Spleen (tissue), 11 donors: ENCODE measurements around the gene SLC5A2. TPM values are rescaled to one million over a fixed set of nuclear protein-coding genes. Genes with fewer than 3 reads are reported as not detected.

Experiments used
- DNase-seq: peaks from one replicate; pipeline ENCODE4 v3.0.0-alpha.2; 2020
- H3K27ac ChIP-seq, 8 donors: fragments of 200-600 bp; sonication (generic) in 7 of 8; 1 replicate in 4 of 8; 2 replicates in 4 of 8; pipeline versions ENCODE4 v1.5.0 to v1.8.0; 2016 to 2021; ENCODE audit warnings: inconsistent platforms in 4 of 8, mild to moderate bottlenecking in 4 of 8, moderate library complexity in 1 of 8
- H3K27me3 ChIP-seq, 7 donors: fragments of 200-600 bp; sonication (generic) in 6 of 7; replicated peaks in 1 of 7; 1 replicate in 4 of 7; 2 replicates in 3 of 7; pipeline versions ENCODE4 v1.5.0 to v1.8.0; 2016 to 2021; ENCODE audit warnings: inconsistent platforms in 3 of 7, mild to moderate bottlenecking in 1 of 7
- H3K36me3 ChIP-seq, 6 donors: fragments of 200-600 bp; sonication (generic) in 5 of 6; 1 replicate in 4 of 6; 2 replicates in 2 of 6; pipeline versions ENCODE4 v1.5.0 to v1.8.0; 2016 to 2021; ENCODE audit warnings: inconsistent platforms in 2 of 6
- H3K4me1 ChIP-seq, 6 donors: fragments of 200-600 bp; sonication (generic) in 5 of 6; 1 replicate in 3 of 6; 2 replicates in 3 of 6; pipeline versions ENCODE4 v1.5.0 to v1.8.0; 2016 to 2021; ENCODE audit warnings: inconsistent platforms in 3 of 6
- H3K4me3 ChIP-seq, 8 donors: fragments of 200-600 bp; sonication (generic) in 7 of 8; 1 replicate in 4 of 8; 2 replicates in 4 of 8; pipeline versions ENCODE4 v1.5.0 to v1.8.0; 2016 to 2021; ENCODE audit warnings: inconsistent platforms in 4 of 8, mild to moderate bottlenecking in 4 of 8, moderate library complexity in 2 of 8
- H3K9me3 ChIP-seq, 8 donors: fragments of 200-600 bp; sonication (generic) in 7 of 8; 1 replicate in 4 of 8; 2 replicates in 4 of 8; pipeline versions ENCODE4 v1.5.0 to v1.8.0; 2016 to 2021; ENCODE audit warnings: inconsistent platforms in 4 of 8
- CTCF ChIP-seq, 11 experiments: fragments of 200-600 bp in 7 of 11; fragments of 450-650 bp in 4 of 11; sonication (generic) in 4 of 11; IDR thresholded peaks in 8 of 11; conservative IDR thresholded peaks in 3 of 11; 1 replicate in 7 of 11; 2 replicates in 4 of 11; pipeline versions ENCODE4 v1.4.0 to v1.8.0; 2016 to 2021; ENCODE audit warnings: antibody characterized with exemption in 11 of 11, inconsistent platforms in 4 of 11, mild to moderate bottlenecking in 1 of 11
- POLR2A ChIP-seq, 3 donors: fragments of 450-650 bp; IDR thresholded peaks; one replicate each; pipeline ENCODE4 v1.5.1; 2017; ENCODE audit warnings: antibody characterized with exemption in 3 of 3, mild to moderate bottlenecking in 1 of 3
- POLR2AphosphoS5 ChIP-seq, 3 donors: sonication (generic); formaldehyde crosslinking; IDR thresholded peaks; one replicate each; pipeline ENCODE4 v1.5.1; 2017; ENCODE audit warnings: antibody characterized with exemption in 3 of 3
- WGBS, 5 donors: extraction: QIAGEN DNeasy Blood & Tissue Kit in 3 of 5; methylation state at CpG; one replicate each; pipeline versions ENCODE4 v1.1.5 to v1.1.7; 2013 to 2018; 5-methylcytosine and 5-hydroxymethylcytosine counted together
- intact Hi-C: fragments of 100-400 bp; cut with DNase I; formaldehyde crosslinking; loops from one replicate; pipeline ENCODE4 v1.15.0; 2023; ENCODE audit warnings: low total_unique reads
- polyA plus RNA-seq, 3 donors: library from polyadenylated mRNA; stranded (reverse); fragments of 200-250 nt; gene quantifications; one replicate each; pipeline ENCODE4 v1.2.1, GENCODE V29; 2013
- total RNA-seq, 7 donors: library from RNA; depleted of rRNA in 3 of 7; stranded (reverse); fragments of >200 nt in 3 of 7; fragmentation: NEBNext Ultra II Directional in 4 of 7; extraction: Animal tissue kit (Norgen Biotek cat#: 25700) in 4 of 7; gene quantifications; one replicate each; pipeline versions ENCODE4 v1.1.0 to v1.2.1, GENCODE V29; 2016 to 2021
- donor health status: healthy with polysubstance abuse.
- donor health status: DM: no; HTN: no; CAD: no; lungs with moderate emphysema.
- donor health status: DM: no; HTN: no; CAD: no.
- donor health status: Bipolar disorder and iron deficiency.
- donor health status: healthy.
- donor health status: DM: no; HTN: no; CAD: no.
- donor health status: DM: yes; HTN: yes; CAD: no.

The SLC5A2 gene
- total and polyA plus RNA-seq, 10 donors, result 0.17 to 2.3 (median 1.2) TPM; not detected in 3

DNA sequence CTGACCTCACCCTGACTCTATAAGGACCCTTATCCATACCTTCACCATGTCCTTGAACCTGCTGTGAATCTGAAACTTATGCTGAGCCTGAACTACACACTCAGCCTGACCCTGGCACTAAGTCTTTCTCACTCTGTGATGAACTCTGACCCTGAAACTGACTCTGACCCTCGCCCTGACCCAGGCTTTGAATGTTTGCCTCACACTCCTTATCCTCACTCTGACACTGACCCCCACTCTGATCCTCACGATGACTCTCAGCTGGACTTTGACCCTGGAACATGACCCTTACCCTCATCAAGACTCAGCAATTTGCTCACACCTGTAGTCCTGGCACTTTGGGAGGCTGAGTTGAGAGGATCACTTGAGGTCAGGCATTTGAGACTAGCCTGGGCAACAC, 49.2 kb downstream of the SLC5A2 start:
- no peaks in the 10 kb centered on the region for H3K9me3 ChIP-seq
- intact Hi-C loops, result no loop called here
- peaks cover 0 to 99% (median 36%) of the 10 kb centered on the region in 7 donors for H3K27me3 ChIP-seq
- H3K4me3 ChIP-seq, result no peak overlapping the region
- no peaks in the 10 kb centered on the region for H3K36me3 ChIP-seq
- WGBS, 5 donors, result 67 to 76% (median 68%) methylated on average over 2 of the region's 2 CpGs
- DNase-seq, result no peak
- peaks cover 0 to 21% (median 8%) of the 10 kb centered on the region in 6 donors for H3K4me1 ChIP-seq
- no peak overlapping the region for H3K27ac ChIP-seq
- no peak for TF ChIP-seq CTCF (IDR thresholded peaks at IDR 0.05 in 8 of 11, conservative IDR thresholded peaks at IDR 0.05 in 3 of 11)
- TF ChIP-seq POLR2A (IDR thresholded peaks at IDR 0.05), result no peak
- no peak for TF ChIP-seq POLR2AphosphoS5 (IDR thresholded peaks at IDR 0.05)

DNA sequence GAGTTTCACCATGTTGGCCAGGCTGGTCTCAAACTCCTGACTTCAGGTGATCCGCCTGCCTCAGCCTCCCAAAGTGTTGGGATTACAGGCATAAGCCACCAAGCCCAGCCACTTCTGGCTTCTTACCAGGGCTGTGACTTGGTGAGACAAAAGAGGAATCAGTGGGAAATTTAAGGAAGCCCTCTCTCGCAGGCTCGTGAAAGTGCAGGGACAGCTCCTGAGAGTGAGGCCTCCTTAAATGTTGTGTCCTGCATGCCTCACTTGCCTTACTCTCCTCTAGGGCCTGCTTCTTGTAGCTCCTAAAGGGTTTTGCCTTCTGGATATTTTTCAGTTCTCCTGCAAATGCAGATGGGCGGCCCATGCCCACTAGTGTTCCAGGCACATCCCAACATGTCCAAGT, 50.0 kb downstream of the SLC5A2 start:
- Histone ChIP-seq H3K36me3 (no peaks in the 10 kb centered on the region), H3K4me3 (no peak overlapping the region), H3K27ac (no peak overlapping the region), H3K9me3 (no peaks in the 10 kb centered on the region), H3K27me3 (peaks cover 0 to 99% (median 44%) of the 10 kb centered on the region in 7 donors), H3K4me1 (peaks cover 0 to 26% (median 14%) of the 10 kb centered on the region in 6 donors)
- no peak for DNase-seq
- intact Hi-C loops, result no loop called here
- WGBS, 5 donors, result 68 to 87% (median 82%) methylated on average over 4 of the region's 4 CpGs
- TF ChIP-seq POLR2A (IDR thresholded peaks at IDR 0.05), result no peak
- no peak for TF ChIP-seq CTCF (IDR thresholded peaks at IDR 0.05 in 8 of 11, conservative IDR thresholded peaks at IDR 0.05 in 3 of 11)
- TF ChIP-seq POLR2AphosphoS5 (IDR thresholded peaks at IDR 0.05), result no peak

DNA sequence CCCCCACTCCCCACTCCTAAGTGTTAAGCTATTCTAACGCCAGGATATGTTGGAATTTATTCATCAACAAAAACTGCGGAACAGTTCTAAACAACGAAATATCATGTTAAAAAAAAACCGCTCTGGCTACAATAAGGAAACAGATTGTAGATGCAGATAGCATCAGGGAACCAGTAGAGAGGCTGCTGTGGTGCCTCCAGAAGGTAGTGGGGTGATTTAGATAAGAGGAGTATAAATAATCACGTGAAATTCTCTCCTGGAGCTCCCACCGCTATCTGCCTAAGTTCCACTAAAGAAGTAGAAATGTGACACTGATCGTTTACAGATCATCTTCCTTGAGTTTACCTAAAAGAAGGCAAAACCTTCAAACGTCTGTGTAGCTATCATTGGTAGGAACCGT, 52.8 kb downstream of the SLC5A2 start:
- peaks cover 0 to 11% (median 6%) of the 10 kb centered on the region in 6 donors for H3K4me1 ChIP-seq
- peaks cover 0 to 98% (median 36%) of the 10 kb centered on the region in 7 donors for H3K27me3 ChIP-seq
- intact Hi-C loops, result no loop called here
- peaks cover 0 to 14% (median 5%) of the 10 kb centered on the region in 8 donors for H3K9me3 ChIP-seq
- no peak overlapping the region for H3K4me3 ChIP-seq
- H3K27ac ChIP-seq, result no peak overlapping the region
- TF ChIP-seq POLR2AphosphoS5 (IDR thresholded peaks at IDR 0.05) (no peak), CTCF (IDR thresholded peaks at IDR 0.05 in 8 of 11, conservative IDR thresholded peaks at IDR 0.05 in 3 of 11) (no peak), POLR2A (IDR thresholded peaks at IDR 0.05) (no peak)
- 15 to 34% (median 19%) methylated on average over 9 of the region's 9 CpGs for WGBS, 5 donors
- no peak for DNase-seq
- no peaks in the 10 kb centered on the region for H3K36me3 ChIP-seq

DNA sequence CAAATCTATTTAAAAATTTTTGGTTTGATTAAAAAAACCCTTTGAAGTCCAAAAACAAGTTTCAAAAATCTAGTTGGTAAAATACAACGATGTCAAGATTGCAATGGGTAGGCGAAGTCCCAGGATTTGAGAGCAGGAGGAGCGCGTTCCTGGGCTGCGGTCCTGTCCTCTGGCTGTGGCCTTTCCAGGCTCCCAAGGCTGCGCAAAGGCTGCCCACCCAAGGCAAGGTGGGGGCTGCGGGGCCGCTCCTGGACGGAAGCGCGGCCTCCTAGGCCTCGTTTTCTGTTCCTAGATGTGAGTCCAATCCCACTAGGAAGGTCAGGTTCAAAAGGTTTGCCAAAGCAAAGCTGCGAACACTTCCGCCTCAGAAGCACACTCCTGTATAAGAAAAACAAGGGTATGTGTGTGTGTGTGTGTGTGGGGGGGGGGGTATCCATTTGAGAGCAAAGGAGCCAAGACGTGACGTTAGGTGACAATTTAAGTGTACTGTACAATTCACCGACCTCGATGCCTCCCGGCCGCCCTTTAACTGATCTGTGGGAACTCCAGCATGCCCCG, 54.0 kb downstream of the SLC5A2 start:
- Histone ChIP-seq H3K9me3 (peaks cover 0 to 16% (median 5%) of the 10 kb centered on the region in 8 donors), H3K27ac (no peak overlapping the region), H3K4me1 (peaks cover 0 to 11% (median 6%) of the 10 kb centered on the region in 6 donors), H3K4me3 (peak overlapping the region in 5 of 8 donors; percentile 19 to 65 (median 23)), H3K36me3 (no peaks in the 10 kb centered on the region), H3K27me3 (peaks cover 0 to 94% (median 32%) of the 10 kb centered on the region in 7 donors)
- TF ChIP-seq CTCF (IDR thresholded peaks at IDR 0.05 in 8 of 11, conservative IDR thresholded peaks at IDR 0.05 in 3 of 11) (no peak), POLR2AphosphoS5 (IDR thresholded peaks at IDR 0.05) (no peak), POLR2A (IDR thresholded peaks at IDR 0.05) (no peak)
- intact Hi-C loops, result no loop called here
- no peak for DNase-seq
- 71 to 80% (median 74%) methylated on average over 21 of the region's 21 CpGs for WGBS, 5 donors
